ENCODE measurements around the gene NOVA1.
A peak's percentile ranks its signal among the peaks of the same experiment; 100 is the strongest.

Gene NOVA1

DNA sequence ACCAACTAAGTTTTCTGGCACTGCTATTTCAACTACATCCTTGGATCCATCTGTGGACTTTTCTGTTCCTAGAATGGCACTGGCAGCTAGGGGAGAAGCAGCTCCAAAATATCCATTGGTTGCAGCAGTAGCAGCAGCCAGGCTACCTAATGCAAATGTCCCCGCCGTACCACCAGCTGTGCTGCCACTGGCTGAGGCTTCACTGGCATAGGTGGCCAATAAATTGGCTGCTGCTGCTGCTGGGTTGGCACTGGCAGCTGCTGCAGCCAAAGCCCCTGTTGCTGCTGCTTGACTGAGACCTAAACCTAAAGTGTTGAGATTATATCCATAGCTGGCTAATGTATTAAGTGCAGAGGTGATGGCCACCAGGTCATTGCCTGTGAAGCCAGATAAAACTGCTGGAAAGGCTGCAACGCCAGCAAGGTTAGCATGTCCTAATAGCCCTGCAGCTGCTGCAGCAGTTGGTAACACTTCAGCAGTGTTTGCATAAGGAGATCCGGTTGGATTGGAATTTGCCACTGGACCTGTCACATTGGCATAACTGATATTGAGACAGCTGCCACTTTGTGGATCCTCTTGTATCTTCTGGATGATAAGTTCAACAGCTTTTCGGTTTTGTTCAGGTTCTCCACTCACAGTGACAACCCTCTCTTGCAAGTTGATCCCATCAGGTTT is 149.5 kb downstream of the NOVA1 start:
- DNase-seq (ENCODE audit: low spot score): no peak

DNA sequence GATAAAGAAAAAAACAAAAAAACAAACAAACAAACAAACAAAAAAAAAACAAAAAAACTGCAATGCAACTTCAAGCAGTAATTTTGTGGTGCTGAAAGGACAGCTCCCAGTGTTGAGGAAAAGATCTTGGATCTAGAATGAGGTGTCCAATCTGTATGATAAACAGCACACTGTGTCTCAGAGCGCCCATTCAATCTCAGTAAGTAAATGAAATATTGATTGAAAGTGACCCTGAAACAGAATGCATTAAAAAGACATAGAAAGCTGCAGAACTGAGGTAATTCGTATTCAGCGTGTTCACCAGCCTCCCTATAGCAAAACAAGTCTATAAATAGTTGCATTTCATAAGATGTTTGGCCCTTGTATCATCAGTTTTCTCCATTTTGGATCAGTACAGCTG is 153.0 kb downstream of the NOVA1 start:
- peak; percentile 1 for DNase-seq (ENCODE audit: low spot score)

DNA sequence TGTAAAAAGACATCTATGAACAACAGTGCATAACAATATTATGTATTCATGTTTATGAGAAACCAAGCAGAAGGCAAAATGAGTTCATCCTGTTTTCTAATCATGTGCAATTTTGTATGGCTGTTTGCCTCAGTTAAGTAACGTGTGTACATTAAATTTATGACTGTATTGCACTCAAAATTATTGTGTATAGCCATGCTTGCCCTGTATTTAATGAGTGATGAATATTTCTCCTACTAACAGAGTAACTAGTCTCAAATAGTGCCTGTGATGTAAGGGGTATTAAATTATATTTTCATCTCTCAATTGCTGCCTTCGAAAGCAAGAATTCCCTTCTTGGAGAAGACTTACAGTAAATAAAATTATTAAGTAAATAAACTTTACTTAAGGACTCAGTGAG is 154.2 kb downstream of the NOVA1 start:
- no peak for DNase-seq (ENCODE audit: low spot score)

- no peak for DNase-seq (ENCODE audit: low spot score)
These were observed 168.6 kb downstream of the NOVA1 start for GRCh38 chr14:26429205-26429604.

DNA sequence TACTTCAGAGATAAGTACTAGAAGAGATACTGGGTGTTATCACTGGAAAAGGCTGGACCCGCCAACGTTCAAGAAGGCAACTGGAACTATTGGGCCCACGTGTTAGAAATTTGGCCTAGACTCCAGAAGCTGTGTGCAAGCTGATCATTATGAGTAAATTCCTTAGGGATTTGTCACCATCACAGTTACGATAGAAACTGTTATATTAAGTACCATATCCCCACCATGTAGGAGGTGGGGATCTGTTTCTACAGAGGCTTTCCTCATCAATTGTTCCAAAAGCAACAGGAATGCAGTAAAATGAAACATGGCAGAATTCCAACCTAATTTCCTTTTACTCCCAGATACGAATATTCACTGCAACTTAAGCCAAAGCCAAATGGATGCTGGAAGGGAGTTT is 170.7 kb downstream of the NOVA1 start:
- no peak for DNase-seq (ENCODE audit: low spot score)

GRCh38 chr14:26424537-26424936 is 173.3 kb downstream of the NOVA1 start:
- no peak for DNase-seq (ENCODE audit: low spot score)

GRCh38 chr14:26415618-26416123 is 182.2 kb downstream of the NOVA1 start:
- DNase-seq (ENCODE audit: low spot score): no peak

- DNase-seq (ENCODE audit: low spot score): no peak
These were observed 182.9 kb downstream of the NOVA1 start for GRCh38 chr14:26414926-26415325.

- DNase-seq (ENCODE audit: low spot score): no peak
These were observed 183.7 kb downstream of the NOVA1 start for GRCh38 chr14:26414103-26414502.

DNA sequence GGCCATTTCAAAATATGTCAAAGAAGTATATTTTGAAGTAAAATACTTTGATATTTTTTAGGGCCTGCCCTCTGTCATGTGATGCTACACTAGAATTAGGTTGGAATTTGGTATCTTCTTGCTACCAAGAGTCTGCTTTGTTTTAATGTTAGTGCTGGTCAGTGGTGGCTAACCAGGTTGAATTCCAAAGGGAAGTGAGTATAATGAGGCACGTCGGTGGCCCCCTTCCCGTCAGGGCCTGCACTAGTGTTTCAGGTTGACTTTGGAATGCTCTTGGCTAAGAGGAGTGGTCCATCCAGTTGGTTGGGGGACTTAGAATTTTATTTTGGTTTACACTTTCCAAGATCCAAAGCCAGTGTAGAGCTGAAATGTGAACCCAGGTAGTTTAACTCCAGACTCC is 185.4 kb downstream of the NOVA1 start:
- no peak for DNase-seq (ENCODE audit: low spot score)

DNA sequence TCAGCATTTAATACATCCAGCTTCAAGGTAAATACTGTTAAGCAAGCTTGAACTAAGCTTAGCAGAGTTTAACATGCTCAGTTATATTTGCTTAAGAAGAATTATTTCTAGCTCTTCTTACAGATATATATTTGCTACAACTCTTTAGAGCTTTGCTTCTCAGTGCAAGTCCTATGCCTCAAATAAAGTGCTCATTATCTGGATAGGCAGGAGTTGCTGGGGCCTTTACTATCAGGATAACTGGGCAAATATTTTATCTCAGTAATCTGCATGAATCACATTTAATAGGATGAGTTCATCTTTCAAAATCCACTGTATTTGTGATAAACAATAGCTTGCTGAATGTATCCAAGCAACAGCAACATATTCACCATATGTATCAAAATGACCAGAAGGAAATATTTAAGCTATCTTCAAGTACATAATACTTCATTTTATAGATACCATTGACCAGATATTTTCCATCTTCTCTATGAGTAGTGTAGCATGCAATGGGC is 187.6 kb downstream of the NOVA1 start:
- no peak for DNase-seq (ENCODE audit: low spot score)

GRCh38 chr14:26404927-26405326 is 192.9 kb downstream of the NOVA1 start:
- DNase-seq (ENCODE audit: low spot score): no peak

DNA sequence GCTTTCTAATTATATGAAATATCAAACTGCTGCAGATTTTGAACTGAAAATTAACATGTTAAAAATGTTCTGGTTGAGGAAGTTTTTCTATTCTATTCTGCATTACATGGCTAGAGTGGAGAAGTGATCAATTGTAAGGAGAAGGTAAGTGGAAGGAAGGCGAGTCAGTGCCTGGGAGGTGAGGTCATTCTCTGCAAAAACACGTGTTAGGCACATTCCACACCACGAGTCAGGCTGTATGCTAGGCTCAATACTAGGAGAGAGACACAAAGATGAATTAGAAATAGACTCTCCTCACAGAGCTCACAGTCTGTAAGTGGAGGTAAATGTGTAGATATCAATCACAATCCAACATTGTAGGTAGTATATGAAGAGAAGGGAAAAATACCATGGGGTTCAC is 194.1 kb downstream of the NOVA1 start:
- no peak for DNase-seq (ENCODE audit: low spot score)

GRCh38 chr14:26402126-26402525 is 195.7 kb downstream of the NOVA1 start:
- no peak for DNase-seq (ENCODE audit: low spot score)

DNA sequence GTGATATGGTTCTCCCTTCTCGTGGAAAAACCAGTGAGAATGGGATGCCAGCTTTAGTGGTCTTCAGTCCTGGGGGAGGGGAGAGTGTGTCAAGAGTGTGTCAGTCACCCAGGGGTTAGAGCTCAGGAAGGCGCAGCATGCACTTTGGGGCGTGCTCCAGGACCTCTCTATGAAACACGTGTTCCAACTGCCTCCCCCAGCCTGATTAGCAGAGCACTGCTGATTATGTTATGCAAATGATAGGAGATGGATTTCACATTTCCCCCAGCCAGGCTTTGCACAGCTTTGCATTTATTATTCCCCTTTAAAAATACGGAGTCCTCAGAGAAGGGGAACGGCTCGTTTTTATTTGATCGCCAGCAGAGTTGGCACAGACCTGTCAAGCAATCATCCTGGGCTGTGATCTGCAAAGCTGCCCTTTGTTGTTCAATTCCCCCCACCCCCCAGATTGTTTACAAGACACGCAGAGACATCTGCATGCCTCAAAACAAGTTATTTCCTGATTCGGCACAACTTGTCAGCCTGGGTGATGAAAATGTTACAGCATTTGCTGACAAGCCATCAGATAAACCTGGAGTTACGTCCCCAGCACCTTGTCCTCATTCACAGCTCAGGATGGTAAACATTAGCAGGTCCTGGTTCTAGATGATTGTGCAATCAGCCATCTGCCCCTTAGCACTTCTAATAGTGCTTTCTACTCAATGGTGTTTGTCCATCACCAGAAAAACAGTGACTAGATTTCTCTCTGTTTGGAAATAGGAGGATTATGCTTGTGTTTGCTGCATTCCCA is 196.5 kb downstream of the NOVA1 start:
- no peak for DNase-seq (ENCODE audit: low spot score)

GRCh38 chr14:26400373-26400772 is 197.5 kb downstream of the NOVA1 start:
- no peak for DNase-seq (ENCODE audit: low spot score)

GRCh38 chr14:26398616-26399015 is 199.2 kb downstream of the NOVA1 start:
- no peak for DNase-seq (ENCODE audit: low spot score)

Measured in AG08395 (cell line).